Activated naive CD4-positive, alpha-beta T cell treated with anti-CD3 and anti-CD28 coated beads, Interleukin-2, amount 10 ng/mL, durations not matched to agents 7 days and 5 days (primary cell): ENCODE results near the gene DPP6.

Experiments used
- CTCF ChIA-PET: fragments of 350-600 bp; sonication (Branson Sonifier 250); formaldehyde crosslinking; loops from one replicate; lab custom pipeline; 2021; ENCODE audit warnings: antibody characterized with exemption; lab: Charles Lee
- DNase-seq: peaks from one replicate; pipeline ENCODE4 v3.0.0-alpha.2; 2020
- H3K27ac Mint-ChIP-seq: one replicate; pipeline ENCODE4 v1.8.0; 2021; ENCODE audit warnings: mild to moderate bottlenecking, moderate library complexity, mixed read lengths
- H3K27me3 Mint-ChIP-seq: one replicate; pipeline ENCODE4 v1.8.0; 2021; ENCODE audit warnings: mild to moderate bottlenecking, mixed read lengths
- H3K36me3 Mint-ChIP-seq: one replicate; pipeline ENCODE4 v1.8.0; 2021; ENCODE audit warnings: mixed read lengths
- H3K4me1 Mint-ChIP-seq: one replicate; pipeline ENCODE4 v1.8.0; 2021; ENCODE audit warnings: mixed read lengths
- H3K4me3 Mint-ChIP-seq: one replicate; pipeline ENCODE4 v1.8.0; 2021; ENCODE audit warnings: mild to moderate bottlenecking, moderate library complexity, mixed read lengths
- H3K9me3 Mint-ChIP-seq: one replicate; pipeline ENCODE4 v1.8.0; 2021; ENCODE audit warnings: mixed read lengths

Gene DPP6

DNA sequence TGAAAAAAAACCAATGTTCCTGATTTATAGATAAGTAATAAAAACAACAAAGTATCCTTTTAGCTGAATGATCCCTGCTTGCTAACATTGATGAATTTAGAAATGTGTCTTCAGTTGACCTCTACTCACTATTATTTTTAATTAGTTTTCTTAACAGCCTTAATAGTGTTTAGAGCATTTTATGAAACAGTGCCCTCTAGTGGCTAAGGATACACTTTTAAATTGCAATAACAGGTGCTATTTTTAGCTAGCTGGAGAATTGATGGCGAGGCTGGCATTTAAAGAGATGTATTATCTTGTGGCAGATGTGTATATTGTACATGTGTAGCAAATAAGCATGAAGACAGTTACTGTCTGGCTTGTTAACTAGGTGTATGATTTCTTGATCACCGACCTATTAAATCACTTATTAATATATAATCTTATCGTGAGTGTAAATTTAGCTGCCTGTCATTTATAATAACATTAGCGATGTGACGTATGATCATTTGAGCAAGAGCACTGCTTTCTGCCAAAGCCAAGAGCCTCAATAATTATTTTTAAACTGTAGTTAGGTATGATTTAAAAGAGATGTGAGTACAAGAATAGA lies 451.9 kb downstream of the DPP6 start:
- Mint-ChIP-seq H3K27ac (no peak overlapping the region), H3K4me3 (no peak overlapping the region), H3K9me3 (peaks cover 6% of the 10 kb centered on the region), H3K27me3 (no peaks in the 10 kb centered on the region), H3K36me3 (no peaks in the 10 kb centered on the region), H3K4me1 (no peaks in the 10 kb centered on the region)
- no peak for DNase-seq
- CTCF ChIA-PET, result interaction anchor here (0.7 to 1.6 kb wide), 5 partner anchors 9 to 290 kb away, joined by 3 to 5 read pairs (median 4); no protein-coding TSS in a partner anchor

DNA sequence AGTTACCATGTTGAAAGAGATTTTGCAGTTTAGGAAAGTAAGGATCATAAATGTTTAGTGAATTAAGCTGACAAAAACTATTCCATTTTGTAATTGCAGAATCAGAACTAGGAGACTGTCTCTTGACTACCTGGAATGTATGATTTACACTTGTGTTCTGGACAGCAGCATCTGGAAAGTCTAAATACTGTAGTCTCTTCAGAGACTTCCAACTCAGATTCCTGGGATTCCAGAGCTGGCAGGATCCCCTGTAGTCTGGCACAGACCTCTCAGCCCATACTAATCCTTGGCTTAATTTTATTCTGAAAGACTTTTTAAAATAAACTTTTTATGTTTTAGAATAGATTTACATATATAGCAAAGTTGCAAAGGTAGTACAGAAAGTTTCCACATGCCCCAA lies 452.7 kb downstream of the DPP6 start:
- peaks cover 6% of the 10 kb centered on the region for H3K9me3 Mint-ChIP-seq
- H3K36me3 Mint-ChIP-seq, result no peaks in the 10 kb centered on the region
- no peak overlapping the region for H3K27ac Mint-ChIP-seq
- no peaks in the 10 kb centered on the region for H3K4me1 Mint-ChIP-seq
- H3K27me3 Mint-ChIP-seq, result no peaks in the 10 kb centered on the region
- no peak overlapping the region for H3K4me3 Mint-ChIP-seq
- CTCF ChIA-PET, result interaction anchor here (1.6 kb wide), 1 partner anchor 13 kb away, joined by 5 read pairs; no protein-coding TSS in a partner anchor
- DNase-seq, result no peak

DNA sequence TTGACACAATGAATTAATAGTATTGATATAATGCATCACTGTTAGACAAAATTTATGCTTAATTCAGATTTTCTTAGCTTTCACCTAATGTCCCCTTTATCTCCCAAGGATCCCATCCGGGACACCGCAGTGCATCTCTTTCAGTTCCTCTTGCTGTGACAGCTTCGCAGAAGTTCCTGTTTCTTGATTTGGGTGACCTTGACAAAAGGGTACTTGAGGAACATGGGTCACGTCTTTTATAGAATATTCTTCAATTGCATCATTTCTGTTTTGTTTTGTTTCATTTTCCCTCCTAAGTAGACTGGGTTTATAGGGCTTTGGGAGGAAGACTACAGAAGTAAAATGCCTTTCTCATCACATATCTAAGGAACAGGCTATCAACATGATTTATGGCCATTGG lies 453.2 kb downstream of the DPP6 start:
- H3K4me3 Mint-ChIP-seq, result no peak overlapping the region
- DNase-seq, result no peak
- peaks cover 5% of the 10 kb centered on the region for H3K9me3 Mint-ChIP-seq
- no peaks in the 10 kb centered on the region for H3K36me3 Mint-ChIP-seq
- CTCF ChIA-PET, result no interaction called here
- H3K27ac Mint-ChIP-seq, result no peak overlapping the region
- no peaks in the 10 kb centered on the region for H3K27me3 Mint-ChIP-seq
- H3K4me1 Mint-ChIP-seq, result no peaks in the 10 kb centered on the region

DNA sequence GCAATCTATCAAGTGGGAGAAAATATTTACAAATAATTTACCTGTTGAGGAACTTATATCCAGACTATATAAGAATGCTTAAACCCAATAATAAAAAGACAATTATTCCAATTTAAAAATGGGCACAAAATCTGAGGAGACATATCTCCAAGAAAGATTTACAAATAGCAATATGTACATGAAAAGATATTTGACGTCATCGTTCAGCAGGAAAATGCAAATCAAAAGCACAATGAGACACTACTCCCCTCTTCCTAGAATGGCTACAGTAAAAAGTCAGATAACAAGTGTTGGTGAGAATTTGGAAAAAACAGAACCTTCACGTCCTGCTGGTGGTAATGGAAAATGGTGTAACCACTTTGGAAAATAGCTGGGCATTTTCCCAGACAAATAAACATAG lies 457.0 kb downstream of the DPP6 start:
- H3K9me3 Mint-ChIP-seq, result peaks cover 3% of the 10 kb centered on the region
- no peak for DNase-seq
- CTCF ChIA-PET, result no interaction called here
- H3K4me3 Mint-ChIP-seq, result no peak overlapping the region
- H3K4me1 Mint-ChIP-seq, result no peaks in the 10 kb centered on the region
- H3K27me3 Mint-ChIP-seq, result no peaks in the 10 kb centered on the region
- no peaks in the 10 kb centered on the region for H3K36me3 Mint-ChIP-seq
- no peak overlapping the region for H3K27ac Mint-ChIP-seq

DNA sequence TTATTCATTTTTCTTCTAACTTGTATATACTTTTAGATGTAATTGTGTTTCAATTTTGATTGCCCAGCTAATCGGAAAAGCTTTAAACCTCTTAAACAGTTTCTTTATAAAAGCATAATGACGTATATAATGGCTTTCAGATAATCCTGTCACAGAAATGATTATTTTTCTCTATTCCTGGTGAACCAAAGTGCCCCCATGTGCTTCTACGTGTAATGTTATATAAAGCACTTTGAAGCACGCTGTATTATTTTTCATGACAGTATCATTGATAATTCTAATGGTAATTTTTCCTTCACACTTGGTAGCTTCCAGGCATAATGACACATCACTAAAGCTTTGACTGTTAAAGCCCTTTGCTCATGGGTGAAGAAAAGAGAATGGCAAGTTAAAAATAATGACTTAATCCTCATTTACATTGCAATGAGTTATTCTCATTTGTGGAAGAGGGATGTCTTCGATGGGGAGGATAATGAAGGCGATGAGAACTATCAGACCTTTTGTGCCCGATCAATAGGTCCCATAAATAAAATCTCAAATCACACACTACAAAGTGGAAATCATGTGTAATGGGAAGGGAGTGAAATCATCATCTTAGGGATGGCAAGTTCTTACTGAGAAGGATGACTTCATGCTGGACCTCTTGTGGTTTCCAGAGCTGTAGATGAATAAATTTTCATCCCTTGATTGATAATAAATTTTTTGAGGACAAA lies 460.1 kb downstream of the DPP6 start:
- H3K4me1 Mint-ChIP-seq, result no peaks in the 10 kb centered on the region
- no peak overlapping the region for H3K4me3 Mint-ChIP-seq
- CTCF ChIA-PET, result no interaction called here
- peaks cover 5% of the 10 kb centered on the region for H3K9me3 Mint-ChIP-seq
- H3K27me3 Mint-ChIP-seq, result no peaks in the 10 kb centered on the region
- no peak for DNase-seq
- no peaks in the 10 kb centered on the region for H3K36me3 Mint-ChIP-seq
- no peak overlapping the region for H3K27ac Mint-ChIP-seq

DNA sequence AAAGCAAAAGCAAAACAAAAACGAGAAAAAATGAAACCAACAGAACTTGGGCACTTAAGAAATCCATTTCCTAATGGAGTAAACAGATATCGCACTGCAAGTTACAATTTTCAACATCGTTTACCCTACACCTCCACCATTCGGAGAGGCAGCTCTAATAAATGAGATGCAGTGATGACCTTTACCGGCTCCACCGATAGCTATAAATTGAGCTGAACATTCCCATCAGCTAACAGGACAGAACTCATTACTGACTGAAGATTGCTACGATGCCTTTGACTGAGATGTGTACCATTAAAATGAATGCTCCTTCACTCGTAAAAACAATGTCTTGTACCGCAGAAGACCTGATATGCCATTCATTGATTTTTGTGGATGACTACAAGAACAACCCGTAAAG lies 465.6 kb downstream of the DPP6 start:
- H3K36me3 Mint-ChIP-seq, result no peaks in the 10 kb centered on the region
- H3K4me3 Mint-ChIP-seq, result no peak overlapping the region
- DNase-seq, result no peak
- H3K27ac Mint-ChIP-seq, result no peak overlapping the region
- peaks cover 5% of the 10 kb centered on the region for H3K9me3 Mint-ChIP-seq
- no peaks in the 10 kb centered on the region for H3K27me3 Mint-ChIP-seq
- CTCF ChIA-PET, result interaction anchor here (1.3 kb wide), 1 partner anchor 14 kb away, joined by 5 read pairs; no protein-coding TSS in a partner anchor
- no peaks in the 10 kb centered on the region for H3K4me1 Mint-ChIP-seq

DNA sequence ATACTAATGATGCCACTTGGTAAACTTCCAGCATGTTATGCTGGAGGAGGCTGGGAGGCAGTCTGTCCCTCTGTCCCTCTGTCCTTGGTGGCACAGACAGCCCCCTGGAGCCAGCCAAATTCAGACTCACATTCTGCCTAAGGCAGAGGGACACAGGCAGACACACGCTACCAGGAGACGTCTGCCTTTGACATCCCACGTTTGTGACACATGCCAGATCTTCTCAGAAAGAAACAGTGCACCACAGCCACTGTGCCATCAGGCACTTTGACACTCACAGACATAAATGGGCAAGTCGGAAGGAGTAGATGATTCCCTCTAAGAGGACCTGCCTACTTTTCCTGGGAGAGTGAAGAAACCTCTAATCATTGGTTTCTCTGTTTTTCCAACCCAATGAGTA lies 467.0 kb downstream of the DPP6 start:
- no peaks in the 10 kb centered on the region for H3K27me3 Mint-ChIP-seq
- no peak overlapping the region for H3K27ac Mint-ChIP-seq
- DNase-seq, result no peak
- H3K4me3 Mint-ChIP-seq, result no peak overlapping the region
- CTCF ChIA-PET, result no interaction called here
- no peaks in the 10 kb centered on the region for H3K4me1 Mint-ChIP-seq
- peaks cover 11% of the 10 kb centered on the region for H3K9me3 Mint-ChIP-seq
- H3K36me3 Mint-ChIP-seq, result no peaks in the 10 kb centered on the region

DNA sequence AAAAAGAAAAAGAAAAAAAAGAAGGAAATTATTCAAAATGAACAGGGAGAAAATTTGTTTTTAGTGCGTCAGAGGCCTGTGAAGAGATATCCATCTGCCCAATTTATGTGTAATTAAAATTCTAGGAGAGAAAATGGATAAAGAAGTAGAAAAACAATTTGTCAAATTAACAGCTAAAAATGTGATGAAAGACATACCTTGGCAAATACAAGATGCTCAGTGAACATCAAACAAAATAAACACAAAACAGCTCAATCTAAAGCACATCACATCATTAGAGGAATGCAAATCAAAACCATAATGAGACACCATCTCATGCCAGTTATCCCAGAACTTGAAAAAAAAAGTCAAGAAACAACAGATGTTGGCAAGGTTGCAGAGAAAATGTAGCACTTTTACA lies 477.9 kb downstream of the DPP6 start:
- Mint-ChIP-seq H3K27me3 (no peaks in the 10 kb centered on the region), H3K36me3 (no peaks in the 10 kb centered on the region), H3K4me1 (no peaks in the 10 kb centered on the region), H3K27ac (no peak overlapping the region), H3K9me3 (peaks cover 9% of the 10 kb centered on the region), H3K4me3 (no peak overlapping the region)
- CTCF ChIA-PET, result no interaction called here
- no peak for DNase-seq

DNA sequence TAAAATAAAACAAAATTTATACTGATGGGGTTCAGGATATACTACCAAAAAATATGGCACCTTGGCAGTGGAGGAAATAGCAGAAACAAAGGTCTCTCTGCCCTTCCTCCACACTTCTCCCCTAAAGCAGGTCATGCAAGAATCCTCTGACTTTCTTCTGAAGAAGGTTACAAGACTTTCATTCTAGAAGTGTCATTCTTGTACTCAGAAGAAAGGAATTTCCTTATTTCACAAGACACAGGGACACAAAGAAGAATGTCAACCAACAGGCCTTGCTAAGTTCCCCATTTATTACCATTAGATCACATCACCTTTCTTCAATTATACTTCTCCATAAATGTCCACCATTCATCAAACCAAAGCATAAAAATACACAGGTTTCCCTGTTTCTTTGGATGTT lies 480.6 kb downstream of the DPP6 start:
- Mint-ChIP-seq H3K27ac (no peak overlapping the region), H3K36me3 (no peaks in the 10 kb centered on the region), H3K9me3 (peaks cover 7% of the 10 kb centered on the region), H3K4me1 (no peaks in the 10 kb centered on the region), H3K27me3 (no peaks in the 10 kb centered on the region), H3K4me3 (no peak overlapping the region)
- DNase-seq, result no peak
- CTCF ChIA-PET, result no interaction called here

DNA sequence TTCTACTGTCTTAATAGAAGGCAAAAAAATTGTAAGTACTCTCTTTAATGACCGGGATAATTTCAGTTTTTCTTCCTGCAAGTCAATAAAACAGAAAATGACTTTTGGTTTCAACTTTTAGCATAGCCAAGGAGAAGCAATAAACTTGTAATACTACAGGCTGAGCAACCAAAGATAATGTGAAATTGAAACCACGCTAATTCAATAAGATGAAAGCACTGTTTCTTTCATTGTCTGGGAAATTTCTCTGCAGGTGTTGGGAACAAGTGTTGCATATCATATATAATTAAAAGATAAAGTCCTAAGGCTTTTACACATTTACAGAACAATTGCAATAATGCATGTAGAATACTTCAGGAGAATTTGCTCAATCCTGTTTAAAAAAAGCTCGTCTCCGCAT lies 488.4 kb downstream of the DPP6 start:
- no peaks in the 10 kb centered on the region for H3K27me3 Mint-ChIP-seq
- H3K4me3 Mint-ChIP-seq, result no peak overlapping the region
- DNase-seq, result no peak
- peaks cover 3% of the 10 kb centered on the region for H3K9me3 Mint-ChIP-seq
- CTCF ChIA-PET, result no interaction called here
- no peaks in the 10 kb centered on the region for H3K4me1 Mint-ChIP-seq
- H3K36me3 Mint-ChIP-seq, result no peaks in the 10 kb centered on the region
- no peak overlapping the region for H3K27ac Mint-ChIP-seq

DNA sequence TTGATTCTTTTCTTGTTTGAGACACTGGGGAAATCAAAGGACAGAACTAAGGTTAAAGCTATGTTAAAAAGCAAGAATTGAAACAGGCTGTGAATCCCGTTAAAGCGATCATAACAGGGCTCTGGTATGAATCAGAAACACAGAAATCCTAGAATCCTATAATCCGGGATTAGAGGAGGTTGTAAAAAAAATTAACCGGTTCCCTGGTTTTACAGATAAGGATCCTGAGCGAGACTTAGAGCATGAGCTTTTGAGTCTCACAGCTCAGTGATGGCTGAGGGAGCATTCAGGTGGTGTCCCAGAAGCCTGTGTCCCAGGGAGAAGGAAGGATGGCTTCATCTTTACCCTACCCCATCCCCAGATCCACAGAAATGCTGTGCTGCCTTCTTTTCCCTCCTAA lies 489.4 kb downstream of the DPP6 start:
- no peak overlapping the region for H3K4me3 Mint-ChIP-seq
- CTCF ChIA-PET, result no interaction called here
- H3K27ac Mint-ChIP-seq, result no peak overlapping the region

DNA sequence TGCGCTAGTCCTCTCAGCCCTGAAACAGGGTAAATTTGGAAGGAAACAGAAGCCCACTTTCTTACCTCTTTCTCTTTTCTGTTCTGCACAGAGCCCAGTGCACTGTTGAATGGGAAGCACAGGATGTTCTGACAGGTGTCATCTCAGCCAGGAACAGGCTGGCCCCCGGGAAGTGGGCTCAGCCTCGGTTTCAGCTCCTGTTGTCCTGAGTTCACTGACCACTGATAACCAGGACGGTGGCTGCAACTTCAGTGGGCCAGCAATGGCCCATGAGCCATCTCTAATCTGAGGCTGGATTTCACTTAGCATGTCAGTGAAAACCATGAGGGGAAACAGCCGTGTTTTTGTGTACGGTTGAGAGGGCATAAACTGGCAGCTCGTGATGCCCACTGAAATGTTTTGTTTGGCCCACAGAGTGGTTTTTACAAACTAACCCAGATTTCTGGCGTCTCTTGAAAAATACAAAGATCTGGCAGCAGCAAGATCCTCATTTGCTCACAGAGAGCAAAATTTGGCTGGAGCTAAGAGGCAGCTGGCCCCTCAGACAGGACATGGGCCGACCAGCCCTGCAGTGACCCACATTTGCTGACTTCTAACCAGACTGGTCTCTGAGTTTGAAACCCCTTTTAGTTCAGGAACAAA lies 494.9 kb downstream of the DPP6 start:
- Mint-ChIP-seq H3K27ac (no peak overlapping the region), H3K36me3 (no peaks in the 10 kb centered on the region), H3K27me3 (no peaks in the 10 kb centered on the region)

More for the DNA sequence above, 489.4 kb downstream of the DPP6 start:
- no peaks in the 10 kb centered on the region for H3K27me3 Mint-ChIP-seq
- H3K9me3 Mint-ChIP-seq, result peaks cover 3% of the 10 kb centered on the region
- no peak for DNase-seq
- H3K4me1 Mint-ChIP-seq, result no peaks in the 10 kb centered on the region
- no peaks in the 10 kb centered on the region for H3K36me3 Mint-ChIP-seq

DNA sequence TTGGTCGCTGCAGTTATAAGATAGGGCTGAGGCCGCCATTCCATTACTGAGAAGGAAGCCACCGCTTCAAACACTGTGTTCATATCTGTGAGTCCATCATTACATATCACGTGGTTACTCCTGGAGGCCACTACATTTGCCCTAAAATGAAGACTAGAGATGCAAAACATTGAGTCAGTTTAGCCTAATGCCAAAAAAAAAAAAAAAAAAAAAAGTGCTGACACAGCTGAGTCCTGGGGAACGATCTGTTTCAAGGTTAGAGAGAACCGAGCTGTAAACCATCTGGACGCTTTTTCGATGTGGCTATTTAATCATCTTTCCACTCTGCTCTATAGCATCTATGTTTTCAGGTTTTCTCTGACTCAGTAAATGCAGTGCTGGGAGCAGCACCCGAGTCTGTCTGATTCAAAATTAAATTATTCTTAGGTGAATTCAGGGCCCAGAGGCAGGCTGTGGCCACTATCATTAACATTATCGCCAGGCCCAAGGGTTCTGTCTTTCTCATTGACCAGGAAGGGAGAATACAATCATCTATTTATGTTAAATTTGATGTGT lies 501.6 kb downstream of the DPP6 start:
- H3K36me3 Mint-ChIP-seq, result no peaks in the 10 kb centered on the region
- H3K4me3 Mint-ChIP-seq, result no peak overlapping the region
- no peaks in the 10 kb centered on the region for H3K27me3 Mint-ChIP-seq
- H3K27ac Mint-ChIP-seq, result no peak overlapping the region
- DNase-seq, result no peak
- no peaks in the 10 kb centered on the region for H3K4me1 Mint-ChIP-seq
- peaks cover 10% of the 10 kb centered on the region for H3K9me3 Mint-ChIP-seq
- CTCF ChIA-PET, result no interaction called here

More for the DNA sequence above, 494.9 kb downstream of the DPP6 start:
- Mint-ChIP-seq H3K9me3 (peaks cover 2% of the 10 kb centered on the region), H3K4me3 (no peak overlapping the region), H3K4me1 (no peaks in the 10 kb centered on the region)
- DNase-seq, result no peak
- CTCF ChIA-PET, result no interaction called here

DNA sequence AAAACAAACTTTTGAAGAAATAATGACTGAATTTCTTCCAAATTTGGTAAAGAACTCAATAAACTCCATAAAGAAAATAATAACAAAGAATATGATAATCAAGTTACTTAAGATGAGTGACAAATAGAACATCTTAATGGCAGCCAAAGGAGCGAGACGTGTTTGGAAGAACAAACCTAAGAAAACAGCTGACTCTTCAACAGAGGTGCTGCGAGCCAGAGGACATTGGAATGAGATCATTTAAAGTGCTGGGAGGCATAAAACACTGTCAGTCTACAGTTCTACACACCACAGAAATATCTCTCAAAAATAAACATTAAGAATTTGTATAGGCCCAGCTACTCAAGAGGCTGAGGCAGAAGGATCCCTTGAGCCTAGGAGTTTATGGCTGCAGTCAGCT lies 507.3 kb downstream of the DPP6 start:
- DNase-seq, result no peak
- H3K27ac Mint-ChIP-seq, result no peak overlapping the region
- H3K9me3 Mint-ChIP-seq, result peaks cover 7% of the 10 kb centered on the region
- CTCF ChIA-PET, result no interaction called here
- no peaks in the 10 kb centered on the region for H3K27me3 Mint-ChIP-seq
- no peak overlapping the region for H3K4me3 Mint-ChIP-seq
- H3K4me1 Mint-ChIP-seq, result no peaks in the 10 kb centered on the region
- H3K36me3 Mint-ChIP-seq, result no peaks in the 10 kb centered on the region
